Ureter (tissue), 1 donor: Measurements from ENCODE around the gene DLD. TPM values are rescaled to one million over a fixed set of nuclear protein-coding genes. Genes with fewer than 3 reads are reported as not detected.
"Not testable (repeated sequence)": the region's sequence is repeated elsewhere in the genome, so short reads cannot be mapped to it uniquely, and the experiment has no call there.

ENCODE experiments used
- DNase-seq: peaks from one replicate; pipeline ENCODE4 v3.0.0-alpha.2; 2020; ENCODE audit warnings: low spot score
- total RNA-seq: library from RNA; stranded (reverse); gene quantifications from one replicate; pipeline ENCODE4 v1.2.4, GENCODE V29; 2023
- donor health status: DM: yes; HTN: yes; CAD: no.

DLD gene
- total RNA-seq, 1 donor from 2014 or later = 85.7 TPM

- no peak for DNase-seq
These were observed 24.6 kb downstream of the DLD start for GRCh38 chr7:107915541-107915940.

- no peak for DNase-seq
These were observed 27.0 kb downstream of the DLD start for GRCh38 chr7:107917763-107918651.

- DNase-seq = no peak
These were observed 28.0 kb downstream of the DLD start for GRCh38 chr7:107918948-107919347.

GRCh38 chr7:107920048-107920772 is 29.2 kb downstream of the DLD start:
- DNase-seq = no peak

- DNase-seq = not testable (repeated sequence)
These were observed 30.8 kb downstream of the DLD start for GRCh38 chr7:107921826-107922225.

GRCh38 chr7:107922886-107923285 is 31.9 kb downstream of the DLD start:
- no peak for DNase-seq

- DNase-seq = no peak
These were observed 34.0 kb downstream of the DLD start for GRCh38 chr7:107924841-107925504.

- no peak for DNase-seq
These were observed 35.5 kb downstream of the DLD start for GRCh38 chr7:107926481-107926880.

GRCh38 chr7:107931740-107932515 is 40.9 kb downstream of the DLD start:
- no peak for DNase-seq

GRCh38 chr7:107932805-107933204 is 41.8 kb downstream of the DLD start:
- no peak for DNase-seq

- DNase-seq = no peak
These were observed 42.5 kb downstream of the DLD start for GRCh38 chr7:107933386-107934013.

- no peak for DNase-seq
These were observed 44.2 kb downstream of the DLD start for GRCh38 chr7:107934991-107935770.

GRCh38 chr7:107936312-107936711 is 45.3 kb downstream of the DLD start:
- DNase-seq = no peak

- no peak for DNase-seq
These were observed 46.5 kb downstream of the DLD start for GRCh38 chr7:107937531-107937930.

GRCh38 chr7:107938456-107939250 is 47.7 kb downstream of the DLD start:
- DNase-seq = no peak

GRCh38 chr7:107939573-107940489 is 48.8 kb downstream of the DLD start:
- DNase-seq = no peak

- no peak for DNase-seq
These were observed 50.0 kb downstream of the DLD start for GRCh38 chr7:107940951-107941350.

- DNase-seq = no peak
These were observed 52.0 kb downstream of the DLD start for GRCh38 chr7:107943018-107943417.
